HG02938 (cell line): ENCODE measurements around the gene ADCK1.
"Not testable (repeated sequence)": the region's sequence is repeated elsewhere in the genome, so short reads cannot be mapped to it uniquely, and the experiment has no call there.

Source experiments
- ATAC-seq: cut with Tn5 transposase; IDR thresholded peaks from one replicate; pipeline ENCODE4 v1.9.1; 2021; ENCODE audit warnings: mild to moderate bottlenecking, moderate library complexity; ENCODE audit not compliant: unreplicated experiment

Gene ADCK1, protein sequence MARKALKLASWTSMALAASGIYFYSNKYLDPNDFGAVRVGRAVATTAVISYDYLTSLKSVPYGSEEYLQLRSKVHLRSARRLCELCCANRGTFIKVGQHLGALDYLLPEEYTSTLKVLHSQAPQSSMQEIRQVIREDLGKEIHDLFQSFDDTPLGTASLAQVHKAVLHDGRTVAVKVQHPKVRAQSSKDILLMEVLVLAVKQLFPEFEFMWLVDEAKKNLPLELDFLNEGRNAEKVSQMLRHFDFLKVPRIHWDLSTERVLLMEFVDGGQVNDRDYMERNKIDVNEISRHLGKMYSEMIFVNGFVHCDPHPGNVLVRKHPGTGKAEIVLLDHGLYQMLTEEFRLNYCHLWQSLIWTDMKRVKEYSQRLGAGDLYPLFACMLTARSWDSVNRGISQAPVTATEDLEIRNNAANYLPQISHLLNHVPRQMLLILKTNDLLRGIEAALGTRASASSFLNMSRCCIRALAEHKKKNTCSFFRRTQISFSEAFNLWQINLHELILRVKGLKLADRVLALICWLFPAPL

DNA sequence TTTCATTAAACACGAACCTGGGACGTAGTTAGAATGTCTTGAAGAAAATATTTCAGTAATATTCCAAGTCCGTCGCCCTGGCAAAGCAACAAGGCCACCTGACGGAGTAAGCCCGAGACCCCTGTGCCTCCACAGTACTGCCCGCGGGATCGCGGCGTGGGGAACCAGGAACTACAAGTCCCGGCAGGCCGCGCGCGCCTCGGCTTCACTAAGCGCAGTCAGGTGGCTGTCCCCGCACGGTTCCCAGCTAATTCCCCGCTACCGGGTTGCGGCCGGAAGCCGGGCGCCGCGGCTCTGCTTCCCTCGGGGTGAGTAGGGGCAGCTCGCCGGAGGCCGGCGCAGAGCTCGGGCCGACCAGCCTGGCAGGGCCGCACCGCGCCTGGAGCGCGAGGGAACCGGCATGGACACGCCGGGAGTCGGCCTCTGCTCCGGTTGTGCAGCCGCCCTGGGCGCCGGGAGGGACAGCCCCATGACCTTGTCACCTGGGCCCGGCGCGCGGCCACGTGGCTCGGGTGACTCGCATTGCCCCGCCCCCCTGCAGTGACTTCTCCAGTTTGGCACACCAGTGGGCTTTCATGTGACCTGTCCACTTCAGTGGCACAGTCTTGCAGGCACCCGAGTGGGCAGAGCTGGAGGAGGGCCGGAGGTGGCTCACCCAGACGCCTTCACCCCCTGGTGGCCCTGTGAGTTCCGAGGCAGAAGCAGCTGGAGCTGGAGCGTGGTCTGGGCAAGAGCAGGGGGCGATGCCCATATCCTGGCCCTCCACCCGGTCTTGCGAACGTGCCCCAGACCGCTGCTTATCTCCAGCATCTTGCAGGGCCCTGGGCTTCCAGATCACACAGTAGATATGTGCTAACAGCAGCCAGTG lies at the start of gene ADCK1:
Gene ADCK1, plus strand, starts transcription at position 247 of the 868 bp plus-strand sequence. CDS start 18,870 bp downstream, outside the sequence.
- ATAC-seq: peak; percentile 94

DNA sequence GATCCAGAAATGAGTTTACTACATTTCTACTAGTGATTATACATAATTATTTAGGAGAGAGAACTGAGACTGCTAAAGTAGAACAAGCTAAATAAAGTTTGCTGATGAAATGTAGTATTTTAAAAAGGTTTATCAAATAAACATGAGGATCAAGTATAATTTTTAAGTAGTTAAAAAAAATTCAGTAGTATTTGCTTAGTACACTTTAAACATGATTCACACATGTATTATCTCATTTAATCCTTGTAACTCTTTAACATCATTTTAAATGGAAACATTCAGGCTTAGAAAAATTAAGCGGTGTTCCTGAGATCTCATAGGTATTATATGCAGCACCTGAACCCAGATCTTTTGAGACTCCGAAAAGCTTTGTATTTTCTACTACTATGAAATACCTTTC lies 47.6 kb upstream of the ADCK1 start:
- ATAC-seq: no peak

DNA sequence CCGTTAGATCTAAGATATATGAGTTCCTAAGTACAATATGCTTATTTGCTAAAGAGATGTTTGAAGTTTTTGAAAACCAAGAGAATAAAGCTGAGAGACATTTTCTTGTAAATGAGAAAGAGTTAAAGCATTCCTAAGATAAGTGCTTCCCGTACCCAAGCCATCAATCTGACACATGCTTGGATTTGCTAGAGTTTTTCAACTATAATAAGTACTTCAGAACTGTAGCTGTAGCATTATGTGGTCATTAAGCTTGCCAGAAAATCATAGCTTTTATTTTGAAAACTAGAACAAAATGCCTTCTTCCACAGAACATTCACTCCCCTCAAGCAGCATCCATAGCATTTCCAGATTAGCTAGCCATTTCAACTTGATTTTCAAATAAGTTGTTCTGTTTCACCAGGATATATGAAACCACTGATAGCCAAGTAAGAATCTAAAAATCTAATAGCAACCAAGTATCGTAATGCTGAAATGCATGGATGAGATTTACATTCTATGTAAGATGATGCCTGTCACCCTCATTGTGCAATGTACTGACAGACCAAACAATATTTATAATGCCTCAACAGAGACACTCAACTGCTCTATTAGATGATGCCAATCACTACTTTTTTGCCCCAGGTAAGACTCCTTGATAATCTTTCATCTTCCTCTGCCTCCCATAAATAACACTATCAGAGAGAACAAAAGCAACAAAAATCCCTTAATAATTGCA lies 47.0 kb upstream of the ADCK1 start:
- ATAC-seq: no peak

DNA sequence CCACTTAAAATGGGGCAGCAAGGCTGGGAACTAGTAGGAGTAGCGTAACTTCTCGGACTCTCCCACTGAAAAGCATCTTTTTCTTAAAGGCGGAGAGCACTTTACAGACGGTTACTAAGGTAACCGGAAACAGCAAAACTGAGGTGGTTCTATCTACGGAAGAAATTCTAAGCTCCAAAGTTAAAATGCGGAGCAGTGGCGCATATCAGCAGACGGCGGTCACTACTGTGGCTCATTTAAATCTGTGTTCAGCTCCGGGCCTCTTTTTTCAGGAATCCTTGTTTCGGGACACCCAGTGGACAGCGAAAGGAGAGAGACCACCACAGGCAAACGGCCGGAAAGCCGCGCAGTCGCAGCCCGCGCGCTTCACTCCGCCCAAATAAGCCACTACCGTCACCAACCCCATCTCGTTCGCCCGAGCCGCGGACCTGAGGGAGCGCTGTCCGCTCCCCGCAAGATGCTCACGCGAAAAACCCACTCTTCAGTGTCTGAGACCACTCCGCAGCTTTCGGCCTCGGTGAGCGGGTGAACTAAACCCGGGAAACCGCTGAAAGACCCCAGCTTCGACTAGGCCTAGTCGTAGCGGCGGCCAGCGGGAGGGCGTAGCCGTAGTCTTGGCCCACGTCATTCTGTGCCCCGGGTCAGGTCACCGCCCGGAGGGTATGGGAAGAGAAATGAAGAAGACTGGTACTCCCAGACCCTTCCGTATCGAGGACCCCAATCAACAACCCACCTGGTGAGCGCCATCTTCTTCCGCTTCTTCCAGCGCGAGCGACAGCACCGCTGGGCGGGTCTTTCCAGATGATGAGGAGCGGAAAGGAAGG lies 39.3 kb upstream of the ADCK1 start, which contains the start of gene SNW1:
Gene SNW1, minus strand, starts transcription at position 776 of the 824 bp plus-strand sequence. Its CDS starts 29 bp downstream, at position 747.
- peak; percentile 89 for ATAC-seq

DNA sequence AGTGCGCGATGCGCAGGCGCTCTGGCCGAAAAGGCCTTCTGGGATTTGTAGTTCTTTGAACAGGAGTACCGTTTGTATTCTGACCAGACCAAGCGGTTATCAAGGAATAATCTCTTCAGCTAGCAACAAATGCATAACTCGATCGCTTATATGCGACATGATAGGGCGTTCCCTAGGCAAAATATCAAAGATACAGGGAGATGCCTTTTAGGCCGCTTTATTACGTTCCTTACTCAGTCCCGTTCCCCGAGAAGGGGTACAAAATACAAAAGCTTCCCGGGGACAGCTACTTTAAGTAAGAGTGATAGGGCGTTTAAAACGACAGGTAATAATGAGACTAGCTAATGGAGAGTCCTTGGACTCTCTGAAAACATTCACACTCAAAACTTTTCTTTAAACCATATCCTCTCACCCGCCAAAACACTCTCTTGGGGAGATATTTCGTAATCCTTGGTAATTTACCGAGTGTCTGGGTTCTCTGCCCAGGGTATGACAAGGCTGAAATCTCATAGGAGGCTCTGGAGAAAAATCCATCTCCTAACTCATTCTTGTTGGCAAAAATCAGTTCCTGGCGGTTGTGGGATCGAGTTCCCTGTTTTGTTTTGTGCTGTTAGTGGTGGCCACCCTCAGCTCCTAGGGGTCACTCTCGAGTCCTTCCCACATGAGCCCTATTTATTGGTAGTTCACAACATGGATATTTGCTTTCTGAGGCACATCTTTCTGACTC lies 38.5 kb upstream of the ADCK1 start:
- peak; percentile 20 for ATAC-seq

DNA sequence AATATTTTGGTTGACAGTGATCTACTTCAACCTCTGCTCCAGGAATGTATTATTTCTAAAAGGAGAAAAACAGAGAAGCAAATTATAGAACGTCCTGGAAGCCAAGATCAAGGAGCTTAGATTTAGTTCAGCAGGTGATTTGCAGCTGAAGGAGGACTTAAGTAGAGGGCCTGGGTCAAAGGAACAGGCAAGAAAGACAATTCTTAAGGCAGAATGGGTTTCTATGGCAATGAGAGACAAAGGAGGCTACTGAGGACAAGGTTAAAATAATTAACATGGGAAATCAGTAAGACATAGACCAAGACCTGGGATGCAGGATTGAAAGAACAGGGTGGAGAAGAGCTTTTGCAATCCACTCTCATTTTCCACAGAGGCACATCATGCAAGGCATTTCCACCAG lies 36.6 kb upstream of the ADCK1 start:
- ATAC-seq: no peak

DNA sequence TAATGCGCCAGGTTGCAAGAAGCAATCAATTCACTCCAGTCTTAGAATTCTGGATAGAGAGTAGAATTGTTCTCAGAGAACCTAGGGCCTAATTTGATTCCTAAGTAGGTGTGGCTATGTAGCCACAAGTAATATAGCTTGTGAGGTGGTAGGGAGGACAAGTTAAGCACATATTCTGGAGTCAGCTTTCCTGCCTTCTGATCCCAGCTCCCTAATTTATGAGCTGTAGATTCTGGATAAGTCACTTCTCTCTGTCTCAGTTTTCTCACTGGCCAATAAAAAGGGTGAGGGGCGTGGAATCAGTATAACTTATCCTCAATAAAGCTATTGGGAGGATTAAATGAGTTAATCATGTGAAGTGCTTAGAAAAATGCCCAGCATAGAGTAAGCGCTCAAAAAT lies 35.9 kb upstream of the ADCK1 start:
- ATAC-seq: no peak

DNA sequence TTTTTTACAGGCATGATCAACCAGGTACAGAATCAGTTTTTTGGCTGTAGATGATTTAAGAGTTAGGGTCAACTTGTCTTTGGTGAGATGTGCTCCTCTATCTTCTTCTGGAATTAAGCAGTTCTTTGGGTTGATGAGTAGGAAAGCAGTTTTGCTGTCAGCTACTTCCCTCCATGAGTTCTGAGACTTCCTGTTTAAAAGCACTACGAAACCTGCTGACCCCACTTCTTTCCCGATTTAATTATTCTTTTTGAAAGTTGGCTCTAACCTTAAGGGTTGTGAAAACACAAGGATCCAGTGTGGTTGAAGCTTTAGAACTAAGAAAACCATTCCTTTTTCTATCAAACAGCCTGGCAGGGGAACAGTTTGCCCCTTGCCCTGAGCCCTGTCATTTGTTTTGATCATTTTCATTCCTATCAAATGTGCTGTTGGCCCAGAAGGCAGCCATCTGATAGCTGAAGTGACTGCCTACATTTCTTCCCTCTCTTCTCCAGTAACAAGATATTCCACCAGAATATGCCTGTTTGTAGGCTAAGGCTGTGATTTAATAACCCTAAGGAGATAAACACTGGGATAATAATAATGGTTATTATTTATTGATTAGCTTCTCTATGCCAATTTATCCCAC lies 31.4 kb upstream of the ADCK1 start:
- not testable (repeated sequence) for ATAC-seq

DNA sequence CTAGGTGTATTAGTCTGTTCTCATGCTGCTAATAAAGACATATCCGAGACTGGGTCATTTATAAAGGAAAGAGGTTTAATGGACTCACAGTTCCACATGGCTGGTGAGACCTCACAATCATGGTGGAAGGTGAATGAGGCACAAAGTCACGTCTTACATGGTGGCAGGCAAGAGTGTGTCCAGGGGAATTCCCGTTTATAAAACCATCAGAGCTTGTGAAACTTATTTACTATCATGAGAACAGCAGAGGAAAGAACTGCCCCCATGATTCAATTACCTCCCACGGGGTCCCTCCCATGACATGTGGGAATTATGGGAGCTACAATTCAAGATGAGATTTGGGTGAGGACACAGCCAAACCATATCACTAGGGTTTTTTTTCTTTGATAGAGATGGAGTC lies 25.9 kb upstream of the ADCK1 start:
- not testable (repeated sequence) for ATAC-seq

DNA sequence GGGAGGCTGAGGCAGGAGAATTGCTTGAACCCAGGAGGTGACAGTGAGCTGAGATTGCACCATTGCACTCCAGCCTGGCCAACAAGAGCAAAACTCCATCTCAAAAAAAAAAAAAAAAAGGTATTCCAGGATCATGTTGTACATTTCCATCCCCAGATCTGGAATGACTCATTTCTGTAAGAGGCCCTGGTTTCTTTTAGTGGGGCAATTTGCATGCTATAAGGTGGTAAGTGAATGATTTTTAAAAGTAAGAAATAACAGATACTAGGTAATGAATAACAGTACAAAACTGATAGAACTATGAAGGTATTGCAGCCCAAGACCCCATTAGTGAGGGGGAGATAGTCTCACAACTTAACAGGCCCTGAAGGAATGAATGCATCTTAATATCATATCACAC lies 17.7 kb upstream of the ADCK1 start:
- ATAC-seq: no peak

DNA sequence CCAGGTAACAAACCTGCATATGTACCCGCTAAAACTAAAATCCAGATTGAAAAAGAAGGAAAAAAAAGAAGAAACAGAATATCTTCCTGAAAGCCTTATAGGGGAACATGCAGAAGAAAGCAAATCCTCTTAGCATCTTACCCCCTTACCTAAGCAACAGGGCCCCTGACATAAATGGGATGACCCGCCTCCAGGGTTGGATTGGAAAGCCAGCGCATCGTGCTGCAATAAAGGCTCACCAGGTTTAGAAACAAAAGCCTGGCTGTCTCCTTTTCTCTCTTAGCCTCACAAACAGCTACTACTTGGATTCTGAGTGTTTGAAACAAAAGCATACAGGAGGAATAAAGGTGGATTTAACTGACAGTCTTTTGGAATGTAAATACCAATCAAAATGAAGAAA lies 13.8 kb upstream of the ADCK1 start:
- ATAC-seq: no peak

DNA sequence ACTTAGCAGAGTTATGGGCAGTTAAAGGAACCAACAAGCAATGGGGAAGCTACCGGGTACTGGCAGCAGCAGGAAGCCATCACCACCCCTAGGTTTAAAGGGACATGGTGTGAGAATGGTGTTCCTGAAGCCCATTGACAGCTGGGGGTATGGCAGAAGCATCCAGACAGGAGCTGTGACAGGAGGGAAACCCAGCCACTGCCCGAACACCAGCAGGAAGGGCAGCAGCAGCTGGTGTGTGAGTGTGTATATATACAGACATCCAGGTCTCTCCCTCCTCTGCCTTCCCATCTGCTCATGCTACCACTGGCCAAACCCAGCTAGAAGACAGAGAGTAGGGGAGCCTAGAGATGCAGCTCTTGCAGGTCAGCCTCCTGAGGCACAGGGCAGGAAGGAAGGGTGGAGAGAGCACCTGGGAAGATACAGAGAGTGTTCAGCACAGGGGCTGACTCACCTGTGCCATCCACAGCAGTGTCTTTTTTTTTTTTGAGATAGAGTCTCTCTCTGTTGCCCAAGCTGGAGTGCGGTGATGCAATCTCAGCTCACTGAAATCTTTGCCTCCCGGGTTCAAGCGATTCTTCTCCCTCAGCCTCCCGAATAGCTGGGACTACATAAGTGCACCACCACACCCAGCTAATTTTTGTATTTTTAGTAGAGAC lies 9.2 kb upstream of the ADCK1 start:
- no peak for ATAC-seq

DNA sequence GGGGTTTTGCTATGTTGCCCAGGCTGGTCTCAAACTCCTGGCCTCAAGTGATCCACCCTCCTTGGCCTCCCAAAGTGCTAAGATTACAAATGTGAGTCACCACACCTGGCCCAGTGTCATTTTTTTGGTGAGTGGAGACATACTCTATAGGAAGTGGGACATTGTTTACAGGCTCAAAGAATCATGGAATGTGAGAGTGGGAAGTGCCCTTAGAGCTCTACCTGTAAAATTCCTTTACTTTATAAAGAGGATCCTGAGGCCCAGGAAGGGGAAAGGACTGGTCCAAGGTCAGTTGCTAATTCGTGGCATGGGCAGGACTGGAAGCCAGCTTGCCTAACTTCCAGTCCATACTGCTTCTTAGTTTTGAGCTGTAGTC lies 8.7 kb upstream of the ADCK1 start:
- ATAC-seq: no peak

DNA sequence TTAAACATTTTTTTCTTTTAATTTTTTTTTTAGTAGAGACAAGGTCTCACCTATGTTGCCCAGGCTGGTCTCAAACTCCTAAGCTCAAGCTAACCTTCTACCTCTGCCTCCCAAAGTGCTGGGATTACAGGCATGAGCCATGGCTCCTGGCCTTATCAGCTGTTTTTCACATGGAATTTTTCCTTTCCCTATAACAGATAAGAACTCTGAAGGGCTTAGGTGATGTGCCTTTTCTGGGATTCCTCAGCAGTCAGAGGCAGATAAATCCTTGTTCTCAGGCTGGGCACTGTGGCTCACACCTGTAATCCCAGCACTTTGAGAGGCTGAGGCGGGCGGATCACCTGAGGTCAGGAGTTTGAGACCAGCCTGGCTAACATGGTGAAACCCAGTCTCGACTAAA lies 6.7 kb upstream of the ADCK1 start:
- ATAC-seq: not testable (repeated sequence)

DNA sequence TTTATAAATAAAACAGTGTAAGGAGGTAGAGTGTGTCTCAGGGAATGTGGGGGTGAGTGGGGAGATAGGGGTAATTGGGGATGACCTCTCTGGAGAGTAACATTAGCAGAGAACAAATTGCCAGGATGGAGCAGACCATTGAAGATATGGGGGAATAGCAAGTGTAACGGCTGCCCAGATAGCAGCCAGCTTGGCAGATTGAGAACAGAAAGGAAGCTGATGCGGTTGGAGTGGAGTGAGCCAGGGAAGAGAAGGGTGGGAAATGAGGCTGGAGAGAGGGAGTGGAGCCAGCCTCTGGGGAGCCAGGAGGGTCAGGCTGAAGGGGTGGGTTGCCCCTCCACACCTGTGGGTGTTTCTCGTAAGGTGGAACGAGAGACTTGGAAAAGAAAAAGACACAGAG lies 5.6 kb upstream of the ADCK1 start:
- ATAC-seq: no peak

DNA sequence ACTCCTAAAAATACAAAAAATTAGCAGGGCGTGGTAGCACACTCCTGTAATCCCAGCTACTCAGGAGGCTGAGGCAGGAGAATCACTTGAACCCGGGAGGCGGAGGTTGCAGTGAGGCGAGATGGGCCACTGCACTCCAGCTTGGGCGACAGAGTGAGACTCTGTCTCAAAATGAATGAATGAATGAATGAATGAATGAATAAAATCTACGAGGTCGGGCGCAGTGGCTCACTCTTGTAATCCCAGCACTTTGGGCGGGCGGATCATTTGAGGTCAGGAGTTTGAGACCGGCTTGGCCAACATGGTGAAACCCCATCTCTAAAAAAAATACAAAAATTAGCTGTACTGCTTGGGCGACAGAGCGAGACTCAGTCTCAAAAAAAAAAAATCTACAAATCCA lies 453 bp upstream of the ADCK1 start:
- ATAC-seq: peak; percentile 3

DNA sequence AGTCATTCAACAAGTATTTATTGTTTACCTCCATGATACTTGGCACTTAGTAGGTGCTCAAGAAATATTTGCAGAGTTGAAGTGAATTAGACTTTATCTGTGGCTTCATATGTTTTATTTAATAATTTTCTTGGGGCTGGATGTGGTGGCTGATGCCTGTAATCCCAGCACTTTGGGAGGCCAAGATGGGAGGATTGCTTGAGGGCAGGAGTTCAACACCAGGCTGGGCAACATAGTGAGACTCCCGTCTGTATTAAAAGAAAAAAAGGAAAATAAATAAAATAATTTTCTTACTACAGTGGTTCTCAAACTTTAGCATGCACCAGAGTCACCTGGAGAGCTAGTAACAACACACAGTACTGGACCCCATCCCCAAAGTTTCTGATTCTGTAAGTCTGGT lies 905 bp downstream of the ADCK1 start:
- no peak for ATAC-seq

DNA sequence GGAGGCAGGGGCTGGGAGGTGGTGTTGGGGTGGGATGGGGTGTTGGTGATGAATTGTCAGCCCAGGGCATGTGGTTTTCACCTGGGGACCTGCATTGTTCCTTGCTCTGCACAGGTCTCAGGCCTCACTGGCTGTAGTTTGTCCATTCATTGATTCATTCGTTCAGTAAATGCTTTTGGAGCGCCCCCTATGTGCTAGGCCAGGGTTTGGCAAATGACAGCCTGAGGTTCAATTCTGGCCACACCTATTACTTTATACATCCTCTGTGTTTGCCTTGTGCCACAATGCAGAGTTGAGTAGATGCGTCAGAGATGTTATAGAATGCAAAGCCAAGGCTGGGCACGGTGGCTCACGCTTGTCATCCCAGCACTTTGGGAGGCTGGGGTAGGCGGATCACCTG lies 4.7 kb downstream of the ADCK1 start:
- ATAC-seq: no peak

DNA sequence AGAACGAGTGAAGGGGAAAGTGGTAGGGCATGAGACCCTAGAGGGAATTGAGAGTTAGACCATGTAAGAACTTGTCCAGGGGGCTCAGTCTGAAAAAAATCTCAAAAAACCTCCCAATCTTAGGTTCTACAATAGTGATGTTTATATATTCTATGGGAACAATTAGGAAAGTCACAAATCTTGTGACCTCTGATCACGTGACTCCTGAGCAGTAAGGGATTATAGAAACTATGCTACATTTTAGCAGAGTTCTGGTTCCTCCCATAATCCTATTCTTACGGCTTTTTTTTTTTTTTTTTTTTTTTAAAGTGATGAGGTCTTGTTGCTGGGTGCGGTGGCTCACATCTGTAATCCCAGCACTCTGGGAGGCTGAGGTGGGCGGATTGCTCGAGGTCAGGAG lies 5.8 kb downstream of the ADCK1 start:
- ATAC-seq: no peak
